SH-SY5Y (cell line): ENCODE data around the gene CCDC117.

ENCODE experiments used
- GATA2 ChIP-seq: IDR thresholded peaks from 2 replicates; pipeline ENCODE4 v1.6.1; 2011; ENCODE audit warnings: mild to moderate bottlenecking, low read depth, low read length
- GATA3 ChIP-seq: IDR thresholded peaks from 2 replicates; pipeline ENCODE4 v1.6.1; 2011; ENCODE audit warnings: low read depth, mild to moderate bottlenecking, low read length, moderate library complexity

Gene CCDC117, protein sequence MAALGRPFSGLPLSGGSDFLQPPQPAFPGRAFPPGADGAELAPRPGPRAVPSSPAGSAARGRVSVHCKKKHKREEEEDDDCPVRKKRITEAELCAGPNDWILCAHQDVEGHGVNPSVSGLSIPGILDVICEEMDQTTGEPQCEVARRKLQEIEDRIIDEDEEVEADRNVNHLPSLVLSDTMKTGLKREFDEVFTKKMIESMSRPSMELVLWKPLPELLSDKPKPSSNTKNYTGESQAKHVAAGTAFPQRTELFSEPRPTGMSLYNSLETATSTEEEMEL

GRCh38 chr22:28772633-28773460, at the start of gene CCDC117:
Gene CCDC117 (plus strand): TSS chr22:28772695. CDS start chr22:28772850, 155 bp downstream.
- TF ChIP-seq GATA3, result no peak
- TF ChIP-seq GATA2, result no peak

DNA sequence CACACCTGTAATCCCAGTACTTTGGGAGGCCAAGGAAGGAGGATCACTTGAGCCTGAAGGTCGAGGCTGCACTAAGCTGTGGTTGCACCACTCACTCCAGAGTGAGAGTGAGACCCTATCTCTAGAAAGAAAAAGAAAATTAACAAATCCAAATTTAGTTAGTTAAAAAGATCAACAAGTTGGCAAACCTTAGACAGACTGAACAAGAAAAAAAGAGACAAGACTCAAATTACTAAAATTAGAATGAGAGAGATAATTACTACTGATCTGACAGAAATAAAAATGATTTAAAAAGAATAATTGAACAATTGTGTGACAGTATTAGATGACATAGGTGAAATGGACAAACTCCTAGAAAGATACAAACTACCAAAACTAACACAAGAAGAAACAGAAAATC, 44.5 kb upstream of the CCDC117 start:
- TF ChIP-seq GATA2 (no peak), GATA3 (no peak)

DNA sequence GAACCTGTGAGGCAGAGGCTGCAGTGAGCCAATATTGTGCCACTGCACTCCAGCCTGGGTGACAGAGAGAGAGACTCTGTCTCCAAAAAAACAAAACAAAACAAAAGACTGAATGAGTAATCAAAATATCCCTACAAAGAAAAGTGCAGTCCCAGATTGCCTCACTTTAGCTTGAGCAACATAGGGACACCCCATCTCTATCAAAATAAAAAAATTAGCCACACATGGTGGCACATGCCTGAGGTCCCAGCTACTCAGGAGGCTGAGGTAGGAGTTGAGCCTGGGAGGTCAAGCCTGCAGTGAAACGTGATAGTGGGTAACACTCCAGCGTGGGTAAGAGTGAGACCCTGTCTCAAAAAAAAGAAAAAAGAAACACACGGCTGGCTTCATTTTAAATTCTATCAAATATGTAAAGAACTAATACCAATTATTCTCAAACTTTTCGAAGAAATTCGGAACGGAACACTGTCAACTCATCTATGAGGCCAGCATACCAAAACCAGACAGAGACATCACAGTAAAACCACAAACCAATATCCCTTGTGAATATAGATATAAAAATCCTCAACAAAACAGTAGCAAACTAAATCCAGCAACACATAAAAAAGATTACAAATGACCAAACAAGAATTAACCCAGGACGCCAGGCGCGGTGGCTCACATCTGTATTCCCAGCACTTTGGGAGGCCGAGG, 43.7 kb upstream of the CCDC117 start:
- TF ChIP-seq GATA2, result no peak
- no peak for TF ChIP-seq GATA3

DNA sequence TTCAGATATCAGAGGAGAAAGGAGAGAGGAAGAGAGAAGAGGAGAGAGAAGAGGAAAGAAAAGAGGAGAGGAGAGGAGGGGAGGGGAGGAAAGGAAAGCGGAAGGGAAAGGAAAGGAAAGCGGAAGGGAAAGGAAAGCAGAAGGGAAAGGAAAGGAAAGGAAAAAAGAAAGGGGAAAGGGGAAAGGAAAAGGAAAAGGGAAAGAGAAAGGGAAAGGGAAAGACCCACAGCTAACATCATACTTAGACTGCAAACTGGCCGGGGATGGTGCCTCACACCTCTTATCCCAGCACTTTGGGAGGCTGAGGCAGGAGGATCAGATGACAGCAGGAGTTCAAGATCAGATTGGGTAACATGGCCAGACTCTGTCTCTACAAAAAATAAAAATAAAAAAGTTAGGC, 42.3 kb upstream of the CCDC117 start:
- no peak for TF ChIP-seq GATA3
- no peak for TF ChIP-seq GATA2

DNA sequence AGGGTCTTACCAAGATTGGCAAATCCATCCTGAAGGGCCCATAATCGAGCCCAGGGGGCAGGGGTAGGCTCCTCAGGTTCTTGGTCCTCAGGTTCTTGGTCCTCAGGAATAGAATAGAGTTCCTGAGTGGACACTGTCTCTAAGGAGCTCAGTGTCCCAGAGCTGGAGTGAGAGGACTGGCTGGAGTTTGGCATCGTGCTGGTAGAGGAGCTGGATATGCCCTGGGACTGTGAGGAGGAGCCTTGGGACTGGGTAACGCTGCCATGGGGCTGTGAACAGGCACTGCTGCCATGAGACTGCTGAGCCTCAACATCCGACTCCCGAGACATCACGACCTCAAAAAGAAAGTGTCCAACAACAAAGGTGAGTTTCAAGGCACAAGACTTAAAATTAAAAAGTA, 38.1 kb upstream of the CCDC117 start:
- no peak for TF ChIP-seq GATA2
- no peak for TF ChIP-seq GATA3

- TF ChIP-seq GATA3 (no peak), GATA2 (no peak)
Measured at GRCh38 chr22:28736301-28737155, 36.0 kb upstream of the CCDC117 start.

DNA sequence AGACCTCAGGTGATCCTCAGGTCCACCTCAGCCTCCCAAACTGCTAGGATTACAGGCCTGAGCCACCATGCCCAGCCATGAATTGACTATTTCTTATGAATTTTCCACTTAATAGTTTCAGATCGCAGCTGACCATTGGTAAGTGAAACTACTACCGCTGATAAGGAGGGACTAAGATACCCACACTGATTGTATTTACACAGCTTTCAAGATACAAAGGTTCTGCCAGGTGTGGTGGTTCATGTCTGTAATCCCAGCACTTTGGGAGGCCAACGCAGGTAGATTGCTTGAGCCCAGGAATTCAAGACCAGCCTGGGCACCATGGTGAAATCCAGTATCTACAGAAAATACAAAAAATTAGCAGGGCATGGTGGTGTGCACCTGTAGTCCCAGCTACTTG, 34.8 kb upstream of the CCDC117 start:
- TF ChIP-seq GATA3, result no peak
- TF ChIP-seq GATA2, result no peak

- TF ChIP-seq GATA3, result no peak
- no peak for TF ChIP-seq GATA2
Measured at GRCh38 chr22:28741200-28741784, 31.2 kb upstream of the CCDC117 start.

DNA sequence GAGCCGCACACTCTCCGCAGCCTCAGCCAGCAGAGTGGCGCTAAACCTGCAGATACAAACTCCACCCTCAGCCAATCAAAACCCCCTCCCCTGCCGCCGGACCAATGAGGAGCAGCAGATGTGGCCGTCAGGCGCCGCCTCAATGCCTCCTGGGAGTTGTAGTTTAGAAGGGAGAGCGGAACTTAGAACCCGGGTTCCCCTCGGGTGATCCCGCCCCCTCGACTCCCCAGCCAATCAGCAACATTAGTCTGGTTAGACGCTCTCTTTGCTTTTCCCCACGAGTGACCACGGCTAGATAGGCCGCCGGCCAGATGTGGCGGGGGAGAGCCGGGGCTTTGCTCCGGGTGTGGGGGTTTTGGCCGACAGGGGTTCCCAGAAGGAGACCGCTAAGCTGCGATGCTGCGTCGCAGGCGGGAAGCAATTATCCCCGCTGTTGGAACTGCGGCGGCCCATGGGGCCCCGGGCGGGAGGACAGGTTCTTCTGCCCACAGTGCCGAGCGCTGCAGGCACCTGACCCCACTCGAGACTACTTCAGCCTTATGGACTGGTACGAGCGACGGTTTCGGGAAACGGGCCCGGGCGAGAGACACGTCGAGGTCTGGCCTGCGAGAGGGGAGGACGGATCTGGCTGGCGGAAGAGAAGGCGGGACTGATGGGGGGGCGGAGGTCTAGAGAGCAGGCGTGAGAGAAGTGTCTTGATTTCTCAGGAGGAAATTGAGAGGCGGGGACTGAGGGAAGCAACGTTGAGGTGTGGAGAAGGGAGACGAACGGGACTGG, 30.5 kb upstream of the CCDC117 start, which contains the start of the genes CHEK2 and HSCB:
TSS of gene CHEK2 (minus strand) at position 36 of the 777 bp plus-strand sequence. CDS start 7,099 bp downstream, outside the sequence.
TSS of gene HSCB (plus strand) at position 255 of the 777 bp plus-strand sequence. CDS start at position 312, 57 bp downstream.
- no peak for TF ChIP-seq GATA2
- no peak for TF ChIP-seq GATA3

GRCh38 chr22:28742562-28742962, 29.9 kb upstream of the CCDC117 start:
- no peak for TF ChIP-seq GATA2
- TF ChIP-seq GATA3, result no peak

GRCh38 chr22:28743852-28744251, 28.6 kb upstream of the CCDC117 start:
- TF ChIP-seq GATA2 (no peak), GATA3 (no peak)

DNA sequence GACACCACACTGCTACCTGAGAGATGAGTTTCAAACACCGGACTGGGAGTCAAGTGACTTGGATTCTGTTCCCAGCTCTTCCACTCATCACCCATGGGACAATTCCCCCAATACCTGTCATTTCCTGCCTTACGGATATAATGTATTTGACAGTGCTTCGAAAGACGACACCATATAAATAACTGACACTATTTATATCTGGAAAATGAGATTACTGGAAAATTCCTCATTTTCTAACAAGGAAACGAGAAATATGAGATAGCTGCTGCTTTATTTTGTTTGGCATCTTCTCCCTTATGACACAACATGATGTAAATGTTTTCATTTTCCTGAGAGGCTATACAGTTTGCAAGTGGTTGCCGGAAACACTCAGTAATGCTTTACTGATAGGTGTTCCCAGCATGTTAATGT, 22.0 kb upstream of the CCDC117 start:
- no peak for TF ChIP-seq GATA2
- no peak for TF ChIP-seq GATA3
